GM19023 (cell line): ENCODE results near the gene GGT6.

Experiments used
- ATAC-seq: cut with Tn5 transposase; IDR thresholded peaks from one replicate; pipeline ENCODE4 v1.9.1; 2021; ENCODE audit warnings: mild to moderate bottlenecking, moderate library complexity; ENCODE audit not compliant: unreplicated experiment

Gene GGT6

DNA sequence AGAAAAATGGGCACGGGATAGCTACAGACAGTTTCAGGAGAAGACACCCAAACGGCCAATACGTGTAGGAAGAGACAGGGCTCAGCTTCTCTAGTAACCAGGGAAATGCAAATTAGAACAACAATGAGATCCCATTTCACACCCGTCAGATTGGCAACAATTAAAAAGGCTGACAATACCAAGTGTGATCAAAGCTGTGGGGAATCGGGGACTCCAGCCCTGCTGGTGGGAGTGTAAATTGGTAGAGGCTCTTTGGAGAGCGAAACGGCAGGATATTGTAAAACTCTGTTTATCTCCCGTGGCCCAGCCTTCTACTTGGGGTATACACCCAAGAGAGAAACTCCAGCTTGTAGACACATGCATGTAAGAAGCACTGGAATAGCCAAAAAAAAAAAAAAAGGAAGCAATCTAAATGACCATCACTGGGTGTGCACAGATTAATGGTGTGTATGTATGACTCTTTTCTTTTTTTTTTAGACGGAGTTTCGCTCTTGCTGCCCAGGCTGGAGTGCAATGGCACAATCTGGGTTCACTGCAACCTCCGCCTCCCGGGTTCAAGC lies 32.7 kb downstream of the GGT6 start:
- no peak for ATAC-seq

DNA sequence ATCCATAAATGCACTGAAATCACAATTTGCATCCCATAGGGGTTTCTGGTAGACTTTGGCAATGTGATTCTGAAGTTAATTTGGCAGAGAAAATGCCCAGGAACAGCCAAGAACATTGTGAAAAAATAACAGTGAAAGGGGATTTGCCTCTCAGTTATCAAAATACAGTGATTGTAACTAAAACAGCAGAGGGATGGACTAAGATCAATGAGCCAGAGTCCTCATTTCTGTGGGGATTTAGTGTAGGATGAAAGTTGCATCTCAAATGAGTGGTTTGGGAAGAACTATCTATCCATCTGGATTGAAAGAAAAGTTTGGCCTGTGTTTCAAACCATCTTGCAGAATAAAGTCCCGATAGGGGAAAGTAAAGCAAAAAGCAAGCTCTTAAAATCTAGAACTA lies 33.2 kb downstream of the GGT6 start:
- ATAC-seq: no peak

GRCh38 chr17:4525691-4526397 lies 34.5 kb downstream of the GGT6 start:
- no peak for ATAC-seq

- no peak for ATAC-seq
These were observed 36.4 kb downstream of the GGT6 start for GRCh38 chr17:4523946-4524345.

DNA sequence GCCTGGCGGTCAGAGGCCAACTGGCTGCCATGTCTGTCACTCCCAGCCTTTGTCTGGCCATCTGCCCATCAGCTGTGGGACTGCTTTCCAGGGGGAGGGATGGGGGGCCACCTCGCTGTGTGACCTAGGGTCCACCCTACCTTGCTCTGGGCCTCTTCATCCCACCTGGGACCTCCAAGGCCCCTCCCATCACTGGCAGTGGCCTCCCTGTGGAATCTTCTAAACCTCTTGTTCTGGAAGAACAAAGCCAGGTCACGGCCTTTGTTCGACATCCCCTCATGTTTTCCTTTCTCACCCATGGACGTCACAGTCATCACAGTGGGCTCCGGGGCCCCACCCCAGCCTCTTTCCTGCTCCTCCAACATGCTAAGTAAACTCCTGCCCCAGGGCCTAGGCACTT lies 37.7 kb downstream of the GGT6 start:
- no peak for ATAC-seq

DNA sequence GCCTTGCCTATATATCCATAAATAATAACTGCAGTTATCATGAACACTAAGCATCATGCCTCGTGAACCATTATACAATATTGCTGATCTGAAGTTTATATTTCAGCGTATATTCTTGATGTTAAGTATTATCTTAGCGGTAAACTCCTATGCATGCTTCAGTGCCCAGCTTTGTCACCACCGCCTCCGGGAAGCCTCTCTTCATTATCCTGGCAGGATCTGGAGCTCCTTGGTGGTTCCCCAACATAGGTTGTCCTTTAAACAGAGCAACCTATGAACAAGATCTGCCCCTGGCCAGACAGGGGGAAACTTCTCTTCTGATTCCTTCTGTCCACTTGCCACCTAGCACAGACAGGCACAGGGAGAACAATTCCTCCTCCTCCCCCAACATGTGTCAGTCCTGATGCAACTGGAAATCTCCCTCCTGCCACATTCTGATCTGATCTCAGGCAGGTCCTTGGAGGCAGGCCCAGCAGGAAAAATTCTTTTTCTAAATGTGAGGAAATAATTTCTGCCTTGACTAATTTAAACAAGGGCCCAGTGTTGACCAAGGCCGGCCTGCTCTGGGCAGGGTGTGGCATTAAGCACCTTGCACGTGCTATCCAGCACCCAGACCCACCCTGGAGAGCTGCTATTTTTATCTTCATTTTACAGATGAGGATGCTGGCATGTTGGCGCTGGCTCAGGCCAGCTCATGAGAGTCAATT lies 39.3 kb downstream of the GGT6 start:
- no peak for ATAC-seq

GRCh38 chr17:4520060-4520893 lies 40.1 kb downstream of the GGT6 start:
- no peak for ATAC-seq

DNA sequence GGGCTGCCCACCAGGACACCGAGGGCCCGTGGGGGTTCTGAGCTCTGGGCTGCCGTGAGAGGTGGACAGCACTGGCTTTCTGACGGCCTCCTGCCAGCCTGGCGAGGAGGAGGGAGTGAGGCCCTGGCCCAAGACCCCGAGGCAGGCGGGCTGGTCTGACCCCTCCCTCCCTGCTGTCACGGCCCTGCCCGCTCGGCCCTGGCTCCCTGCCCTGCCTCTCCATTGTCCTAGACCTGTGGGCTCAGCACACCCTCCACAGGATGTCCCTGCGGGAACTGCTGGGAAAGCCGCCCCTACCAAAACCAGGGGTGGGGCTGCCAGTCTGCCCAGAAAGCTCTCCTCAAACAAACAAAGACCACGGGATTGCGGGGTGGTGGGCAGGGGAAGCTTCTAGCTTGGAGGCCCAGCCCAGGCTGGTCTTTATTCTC lies 41.0 kb downstream of the GGT6 start:
- ATAC-seq: no peak

- ATAC-seq: no peak
These were observed 41.5 kb downstream of the GGT6 start for GRCh38 chr17:4518901-4519300.

GRCh38 chr17:4516735-4517134 lies 43.6 kb downstream of the GGT6 start:
- ATAC-seq: no peak

- ATAC-seq: no peak
These were observed 44.9 kb downstream of the GGT6 start for GRCh38 chr17:4515501-4515900.

GRCh38 chr17:4514779-4515178 lies 45.6 kb downstream of the GGT6 start:
- no peak for ATAC-seq

DNA sequence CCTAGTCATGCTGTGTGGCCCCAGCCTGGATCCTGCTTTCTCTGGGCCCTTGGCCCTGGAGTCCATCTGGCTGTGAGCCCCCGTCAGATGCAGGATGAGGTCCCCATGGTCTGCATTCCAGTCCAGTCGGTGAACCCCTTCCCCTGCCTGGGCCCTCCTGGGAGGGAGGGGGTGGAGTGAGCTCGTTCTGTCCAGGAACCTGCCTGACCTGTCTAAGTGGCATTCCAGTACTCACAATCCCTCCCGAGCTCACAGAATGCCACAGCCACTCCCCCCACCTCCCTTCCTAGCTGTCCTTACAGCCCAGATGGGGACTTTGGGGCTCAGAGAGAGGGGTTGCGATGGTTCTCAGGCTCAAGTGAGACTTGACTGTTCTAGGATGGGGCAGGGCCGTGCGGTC lies 46.2 kb downstream of the GGT6 start:
- ATAC-seq: no peak

DNA sequence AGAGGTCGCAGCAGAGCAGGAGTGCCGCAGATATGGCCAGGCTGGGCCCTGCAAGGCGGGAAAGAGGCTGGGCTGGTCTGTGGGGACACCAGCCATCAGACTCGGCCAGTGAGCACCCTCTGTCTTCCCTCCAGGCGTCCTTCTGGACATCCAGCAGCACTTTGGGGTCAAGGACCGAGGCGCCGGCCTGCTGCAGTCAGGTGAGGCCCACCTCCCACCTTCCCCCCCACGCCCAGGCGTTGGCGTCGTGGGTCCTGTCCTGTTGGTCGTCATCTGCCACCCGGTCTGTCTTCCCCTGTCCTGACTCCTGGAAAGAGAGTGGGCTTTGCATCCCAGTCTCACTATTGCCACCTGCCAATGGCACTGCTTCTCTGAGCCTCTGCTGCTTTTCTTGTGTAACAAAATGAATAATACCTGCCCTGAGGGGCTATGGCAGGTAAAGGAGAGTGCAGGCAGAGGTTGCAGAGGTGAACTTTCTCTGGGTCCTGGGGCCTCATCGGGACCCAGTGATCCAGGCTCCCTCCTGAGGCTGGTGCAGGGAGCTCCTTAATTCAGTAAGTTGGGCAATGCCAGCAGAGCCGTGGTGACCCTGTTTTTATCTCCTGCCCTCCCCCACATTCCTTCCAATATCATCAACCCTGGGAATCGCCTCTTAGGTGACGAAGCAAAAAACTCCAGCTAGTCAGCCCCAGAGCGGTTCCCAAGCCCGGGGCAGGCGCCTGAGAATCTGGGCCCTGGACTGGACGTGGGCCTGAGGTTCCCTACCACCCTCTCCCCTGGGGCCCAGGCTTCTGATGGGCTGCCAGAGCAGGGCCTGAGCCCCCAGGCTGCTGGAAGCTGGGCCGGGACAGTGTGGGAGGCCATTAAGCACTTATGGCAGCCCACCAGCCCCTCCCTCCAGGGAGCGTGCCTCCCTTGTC lies 47.0 kb downstream of the GGT6 start:
- no peak for ATAC-seq

- ATAC-seq: no peak
These were observed 47.9 kb downstream of the GGT6 start for GRCh38 chr17:4512156-4513112.

GRCh38 chr17:4511199-4511932 lies 49.0 kb downstream of the GGT6 start:
- ATAC-seq: no peak

DNA sequence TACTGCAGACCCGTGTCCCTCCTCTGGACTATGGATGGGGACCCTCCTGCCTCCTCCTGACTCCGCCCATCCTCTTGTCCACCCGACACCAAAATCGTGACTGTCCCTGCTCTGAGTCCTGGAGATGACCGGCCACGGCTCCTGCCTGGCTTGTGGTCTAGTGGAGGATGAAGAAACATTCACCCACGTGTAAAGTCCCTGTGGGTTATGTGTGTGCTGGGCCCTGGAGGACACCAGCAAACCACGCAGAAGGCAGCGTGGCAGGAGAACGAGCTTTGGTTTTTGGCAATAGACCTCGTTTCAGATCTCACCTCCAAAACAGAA lies 49.8 kb downstream of the GGT6 start:
- no peak for ATAC-seq

- ATAC-seq: no peak
These were observed 50.3 kb downstream of the GGT6 start for GRCh38 chr17:4509923-4510617.
